Measurements from ENCODE around the gene DTNA.
A peak's percentile ranks its signal among the peaks of the same experiment; 100 is the strongest.

Gene DTNA

DNA sequence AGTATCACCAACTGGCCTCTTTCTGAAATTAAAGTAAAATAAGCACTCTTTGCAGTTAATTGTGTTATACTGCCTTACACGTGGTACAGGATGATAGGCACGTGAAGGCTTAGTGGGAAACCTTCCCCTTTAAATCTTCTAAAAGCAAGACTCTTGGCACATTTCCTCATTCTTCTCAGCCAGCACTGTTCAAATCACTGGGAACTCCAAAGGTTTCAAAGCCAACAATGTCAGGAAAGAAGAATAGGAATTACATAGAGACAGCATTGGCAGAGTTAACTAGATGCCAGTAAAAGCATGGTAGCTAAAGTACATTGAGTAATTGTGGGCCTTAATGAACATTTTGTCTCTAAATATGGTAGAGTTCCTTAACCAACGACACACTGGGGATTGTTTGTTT lies 96.4 kb downstream of the DTNA start:
- H3K4me3 ChIP-seq (ENCODE audit: control insufficient read depth, low read depth, low read length): no peak overlapping the region
- TF ChIP-seq, protein P1, sequence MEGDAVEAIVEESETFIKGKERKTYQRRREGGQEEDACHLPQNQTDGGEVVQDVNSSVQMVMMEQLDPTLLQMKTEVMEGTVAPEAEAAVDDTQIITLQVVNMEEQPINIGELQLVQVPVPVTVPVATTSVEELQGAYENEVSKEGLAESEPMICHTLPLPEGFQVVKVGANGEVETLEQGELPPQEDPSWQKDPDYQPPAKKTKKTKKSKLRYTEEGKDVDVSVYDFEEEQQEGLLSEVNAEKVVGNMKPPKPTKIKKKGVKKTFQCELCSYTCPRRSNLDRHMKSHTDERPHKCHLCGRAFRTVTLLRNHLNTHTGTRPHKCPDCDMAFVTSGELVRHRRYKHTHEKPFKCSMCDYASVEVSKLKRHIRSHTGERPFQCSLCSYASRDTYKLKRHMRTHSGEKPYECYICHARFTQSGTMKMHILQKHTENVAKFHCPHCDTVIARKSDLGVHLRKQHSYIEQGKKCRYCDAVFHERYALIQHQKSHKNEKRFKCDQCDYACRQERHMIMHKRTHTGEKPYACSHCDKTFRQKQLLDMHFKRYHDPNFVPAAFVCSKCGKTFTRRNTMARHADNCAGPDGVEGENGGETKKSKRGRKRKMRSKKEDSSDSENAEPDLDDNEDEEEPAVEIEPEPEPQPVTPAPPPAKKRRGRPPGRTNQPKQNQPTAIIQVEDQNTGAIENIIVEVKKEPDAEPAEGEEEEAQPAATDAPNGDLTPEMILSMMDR (IDR thresholded peaks at IDR 0.05; ENCODE audit: control insufficient read depth, insufficient read depth, low read depth, low read length, missing control alignments): no peak
- DNase-seq (ENCODE audit: low read depth): no peak

DNA sequence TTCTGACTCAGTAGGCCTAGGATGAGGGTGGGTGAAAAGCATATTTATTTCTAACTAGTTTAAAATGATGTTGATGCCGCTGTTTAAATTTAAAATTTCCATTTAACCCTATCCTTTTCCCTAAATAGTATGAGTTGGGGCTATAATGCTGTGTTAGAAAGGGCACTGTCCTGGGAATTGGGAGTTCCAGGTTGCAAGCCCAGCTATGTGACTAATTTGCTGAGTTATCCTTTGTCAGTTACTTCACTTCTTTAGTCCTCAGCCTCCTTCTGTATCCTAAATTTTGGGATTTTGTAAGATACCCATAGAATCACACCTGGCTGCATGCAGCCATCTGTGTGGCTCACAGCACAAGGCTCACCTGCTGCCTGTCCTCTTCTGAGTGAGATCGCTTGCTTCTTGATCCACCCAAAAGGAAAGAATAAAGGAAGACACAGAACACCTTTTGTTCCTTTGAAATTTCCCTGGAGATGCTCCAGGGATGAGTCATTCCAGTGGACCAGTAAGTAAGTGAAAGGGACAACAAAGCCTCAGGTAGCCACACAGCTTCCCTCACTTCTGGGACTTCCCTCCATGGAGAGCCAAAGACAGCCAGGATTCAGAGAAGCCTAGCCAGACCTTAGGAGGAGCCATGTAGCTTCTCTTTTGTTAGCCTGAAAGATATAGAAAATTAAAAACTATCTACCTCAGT lies 97.2 kb downstream of the DTNA start:
- DNase-seq (ENCODE audit: low read depth): no peak
- TF ChIP-seq, protein P1 (IDR thresholded peaks at IDR 0.05; ENCODE audit: control insufficient read depth, insufficient read depth, low read depth, low read length, missing control alignments): no peak
- H3K4me3 ChIP-seq (ENCODE audit: control insufficient read depth, low read depth, low read length): no peak overlapping the region

DNA sequence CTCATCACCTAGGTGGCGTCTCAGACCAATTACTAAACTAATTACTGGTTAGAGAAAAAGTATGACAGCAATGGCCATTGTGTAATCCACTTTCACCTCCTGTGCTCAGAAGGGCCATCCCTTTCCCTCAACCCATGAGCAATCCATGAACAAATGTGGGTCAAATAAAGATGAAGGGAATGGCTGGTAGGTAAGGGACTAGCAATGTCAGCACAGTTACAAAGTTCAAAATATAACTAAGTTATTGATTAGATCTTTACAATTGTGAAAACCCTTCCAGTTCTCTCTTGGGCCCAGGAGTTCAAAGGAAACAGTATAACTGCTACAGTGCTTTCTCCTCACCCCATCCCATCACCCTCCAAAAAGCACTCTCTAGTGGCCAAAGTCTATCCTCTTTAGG lies 98.3 kb downstream of the DTNA start:
- H3K4me3 ChIP-seq (ENCODE audit: control insufficient read depth, low read depth, low read length): no peak overlapping the region
- no peak for DNase-seq (ENCODE audit: low read depth)
- TF ChIP-seq, protein P1 (IDR thresholded peaks at IDR 0.05; ENCODE audit: control insufficient read depth, insufficient read depth, low read depth, low read length, missing control alignments): no peak

DNA sequence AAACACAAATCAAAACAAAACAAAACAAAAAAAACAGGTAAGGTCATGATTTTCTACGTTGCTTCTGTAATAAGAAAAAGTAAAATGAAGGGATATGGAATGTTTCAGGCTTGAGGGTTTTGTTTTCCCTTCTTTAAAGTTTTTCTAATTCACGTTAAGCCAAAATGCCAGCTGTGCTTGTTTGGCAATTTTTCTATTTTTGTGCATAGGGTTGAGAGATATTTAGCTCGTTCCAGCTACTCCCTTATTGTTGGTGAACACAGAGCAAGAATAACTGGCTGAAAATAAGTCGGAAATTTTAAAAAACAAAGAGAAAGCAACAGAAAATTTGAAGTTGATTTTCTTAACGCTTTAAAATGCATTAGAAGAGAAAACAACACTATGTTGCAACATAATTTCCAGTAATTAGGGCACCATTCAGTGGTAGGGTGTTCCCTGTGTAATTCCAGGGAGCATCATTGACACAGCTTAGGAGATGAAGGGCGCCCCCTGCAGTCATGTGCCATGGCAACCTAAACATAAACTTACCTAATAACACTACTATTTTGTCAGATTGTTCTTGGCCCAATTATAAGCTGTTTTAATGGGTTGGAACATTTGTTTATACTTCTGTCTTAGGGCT lies 99.5 kb downstream of the DTNA start:
- TF ChIP-seq, protein P1 (IDR thresholded peaks at IDR 0.05; ENCODE audit: control insufficient read depth, insufficient read depth, low read depth, low read length, missing control alignments): peak; percentile 56
- no peak overlapping the region for H3K4me3 ChIP-seq (ENCODE audit: control insufficient read depth, low read depth, low read length)
- DNase-seq (ENCODE audit: low read depth): peak; percentile 7

DNA sequence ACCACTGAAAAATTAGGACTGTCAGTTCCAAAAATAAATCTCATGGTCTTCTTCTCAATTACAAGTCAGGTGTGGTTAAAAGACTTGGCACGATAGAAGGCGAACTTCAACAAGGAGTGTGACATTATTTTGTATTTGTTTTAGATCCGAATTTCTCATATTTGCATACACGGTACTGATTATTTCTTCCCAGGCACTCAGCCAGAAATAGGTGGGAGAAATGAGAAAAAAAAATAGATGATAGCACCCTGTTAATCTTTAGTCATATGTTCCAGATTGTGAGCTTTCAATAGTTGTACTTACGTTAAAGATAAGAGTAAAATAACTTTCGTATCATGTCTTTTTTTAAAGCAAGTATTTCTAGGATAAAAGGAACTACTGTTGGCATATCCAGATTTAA lies 106.1 kb downstream of the DTNA start:
- H3K4me3 ChIP-seq (ENCODE audit: control insufficient read depth, low read depth, low read length): no peak overlapping the region
- DNase-seq (ENCODE audit: low read depth): no peak
- TF ChIP-seq, protein P1 (IDR thresholded peaks at IDR 0.05; ENCODE audit: control insufficient read depth, insufficient read depth, low read depth, low read length, missing control alignments): no peak

DNA sequence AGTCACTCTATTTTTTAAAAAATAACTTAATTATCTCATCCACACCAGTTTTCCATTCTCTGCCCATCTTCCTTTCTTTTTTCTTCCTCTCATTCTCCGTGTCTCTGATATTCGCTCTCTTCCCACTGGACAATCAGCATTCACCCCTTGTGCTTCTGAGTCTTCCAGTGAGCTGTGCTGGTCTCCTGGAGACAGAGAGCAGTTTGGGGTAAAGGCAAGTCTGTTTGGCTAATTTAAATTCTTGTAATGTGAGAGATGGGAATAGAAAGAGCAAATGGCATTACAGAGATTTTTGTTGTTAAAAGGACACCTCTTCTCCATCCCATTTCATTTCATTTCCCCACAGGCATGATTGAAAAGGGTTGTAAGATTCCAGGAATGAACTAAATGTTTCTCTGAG lies 107.5 kb downstream of the DTNA start:
- DNase-seq (ENCODE audit: low read depth): no peak
- TF ChIP-seq, protein P1 (IDR thresholded peaks at IDR 0.05; ENCODE audit: control insufficient read depth, insufficient read depth, low read depth, low read length, missing control alignments): no peak
- no peak overlapping the region for H3K4me3 ChIP-seq (ENCODE audit: control insufficient read depth, low read depth, low read length)
